Measurements from ENCODE around the gene MESP2.

GRCh38 chr15:89767411-89767915, 8.7 kb upstream of the MESP2 start:
- no peak for TF ChIP-seq CTCF (IDR thresholded peaks at IDR 0.05; ENCODE audit: poor library complexity)
- no peak for TF ChIP-seq EZH2phosphoT487 (IDR thresholded peaks at IDR 0.05; ENCODE audit: low read depth, severe bottlenecking, unreplicated experiment)
- no peak for TF ChIP-seq EZH2 (IDR thresholded peaks at IDR 0.05; ENCODE audit: borderline replicate concordance)

Data from hepatocyte (in vitro differentiated cells).